Keratinocyte (primary cell): ENCODE data around the gene TMEM181. TPM values are rescaled to one million over a fixed set of nuclear protein-coding genes. Genes with fewer than 3 reads are reported as not detected.

ENCODE experiments used
- DNase-seq: peaks from one replicate; pipeline ENCODE4 v3.0.0-alpha.2; 2011; ENCODE audit warnings: low read depth, missing footprints, low spot score
- FAIRE-seq: peaks from 2 replicates; lab custom pipeline; 2011; peaks lifted over from hg19 to GRCh38; lab: Jason Lieb, UNC
- H2AFZ ChIP-seq: 2 replicates; pipeline ENCODE4 v1.6.0; 2012; ENCODE audit warnings: low read length, control low read depth, inconsistent platforms; ENCODE audit not compliant: control insufficient read depth
- H3K27ac ChIP-seq: 2 replicates; pipeline ENCODE4 v1.5.1; 2011; ENCODE audit warnings: low read length; ENCODE audit not compliant: control insufficient read depth, insufficient read depth
- H3K27me3 ChIP-seq: 3 replicates; pipeline ENCODE4 v1.6.0; 2011; ENCODE audit warnings: low read length; ENCODE audit not compliant: control insufficient read depth, insufficient read depth; ENCODE audit errors: extremely low read depth
- H3K36me3 ChIP-seq, 2 experiments: 2 replicates in 1 of 2; 3 replicates in 1 of 2; pipeline ENCODE4 v1.5.1; 2011; ENCODE audit warnings: low read length in 2 of 2, mild to moderate bottlenecking in 1 of 2; ENCODE audit not compliant: control insufficient read depth in 2 of 2, insufficient read depth in 2 of 2; ENCODE audit errors: extremely low read depth in 1 of 2
- H3K4me1 ChIP-seq: 3 replicates; pipeline ENCODE4 v1.5.1; 2011; ENCODE audit warnings: low read length; ENCODE audit not compliant: control insufficient read depth, insufficient read depth; ENCODE audit errors: extremely low read depth
- H3K4me2 ChIP-seq: 3 replicates; pipeline ENCODE4 v1.6.0; 2011; ENCODE audit warnings: low read depth, low read length; ENCODE audit not compliant: control insufficient read depth, insufficient read depth; ENCODE audit errors: extremely low read depth
- H3K4me3 ChIP-seq, 3 experiments: fragments of 200-600 bp in 1 of 3; sonication (generic) in 1 of 3; 2 replicates in 2 of 3; 3 replicates in 1 of 3; pipeline ENCODE4 v1.5.1; 2011 to 2016; ENCODE audit warnings: low read length in 3 of 3, mild to moderate bottlenecking in 3 of 3, control low read depth in 2 of 3, inconsistent platforms in 1 of 3, low read depth in 1 of 3, mixed read lengths in 1 of 3, mixed run types in 1 of 3, moderate library complexity in 1 of 3; ENCODE audit not compliant: control insufficient read depth in 2 of 3, insufficient read depth in 2 of 3; ENCODE audit errors: extremely low read depth in 1 of 3
- H3K79me2 ChIP-seq: 2 replicates; pipeline ENCODE4 v1.6.0; 2012; ENCODE audit warnings: low read length; ENCODE audit not compliant: control insufficient read depth, insufficient read depth
- H3K9ac ChIP-seq: 3 replicates; pipeline ENCODE4 v1.6.0; 2011; ENCODE audit warnings: low read length; ENCODE audit not compliant: control insufficient read depth, insufficient read depth; ENCODE audit errors: extremely low read depth
- H3K9me1 ChIP-seq: 3 replicates; pipeline ENCODE4 v1.6.0; 2011; ENCODE audit warnings: low read length; ENCODE audit not compliant: control insufficient read depth, insufficient read depth; ENCODE audit errors: extremely low read depth
- H3K9me3 ChIP-seq: 2 replicates; pipeline ENCODE4 v1.5.1; 2012; ENCODE audit warnings: low read depth, low read length; ENCODE audit not compliant: control insufficient read depth
- H4K20me1 ChIP-seq: 3 replicates; pipeline ENCODE4 v1.6.0; 2011; ENCODE audit warnings: low read length; ENCODE audit not compliant: control insufficient read depth, insufficient read depth; ENCODE audit errors: extremely low read depth
- EZH2 ChIP-seq: IDR thresholded peaks from one replicate; pipeline ENCODE4 v1.6.1; 2012; ENCODE audit warnings: inconsistent platforms, mild to moderate bottlenecking, low read length, moderate library complexity
- dilution Hi-C: fragments of 300-500 bp; cut with MboI; formaldehyde crosslinking; loops from one replicate; pipeline ENCODE4 v1.7.0; 2020; ENCODE audit warnings: low sequenced_read_pairs; ENCODE audit not compliant: extremely low pct_ligation_motif_present
- polyA plus RNA-seq, 5 experiments: library from polyadenylated mRNA; depleted of rRNA in 3 of 5; stranded (reverse) in 3 of 5; stranded (forward) in 1 of 5; unstranded in 1 of 5; fragments of >200 nt; gene quantifications; 1 replicate in 1 of 5; 2 replicates in 3 of 5; 3 replicates in 1 of 5; pipeline versions ENCODE4 v1.2.1 to v1.2.3, GENCODE V29; 2011 to 2012; ENCODE audit warnings: missing spikeins in 2 of 5, low read depth in 1 of 5, low replicate concordance in 1 of 5
- TF ChIP-seq, protein P1 (sequence below), 3 experiments: IDR thresholded peaks in 1 of 3; conservative IDR thresholded peaks in 1 of 3; optimal IDR thresholded peaks in 1 of 3; 2 replicates in 2 of 3; 3 replicates in 1 of 3; pipeline versions ENCODE3 to v1.5.1; 2011; ENCODE audit warnings: low read length in 3 of 3, mild to moderate bottlenecking in 3 of 3, moderate library complexity in 2 of 3, control low read depth in 1 of 3, inconsistent platforms in 1 of 3; ENCODE audit not compliant: insufficient read depth in 2 of 3; ENCODE audit errors: extremely low read depth in 1 of 3

The TMEM181 gene
- polyA plus RNA-seq, 1 donor (not counting 4 experiments of a cell fraction or from before 2014, with no cell fraction given) = 31.9 TPM

DNA sequence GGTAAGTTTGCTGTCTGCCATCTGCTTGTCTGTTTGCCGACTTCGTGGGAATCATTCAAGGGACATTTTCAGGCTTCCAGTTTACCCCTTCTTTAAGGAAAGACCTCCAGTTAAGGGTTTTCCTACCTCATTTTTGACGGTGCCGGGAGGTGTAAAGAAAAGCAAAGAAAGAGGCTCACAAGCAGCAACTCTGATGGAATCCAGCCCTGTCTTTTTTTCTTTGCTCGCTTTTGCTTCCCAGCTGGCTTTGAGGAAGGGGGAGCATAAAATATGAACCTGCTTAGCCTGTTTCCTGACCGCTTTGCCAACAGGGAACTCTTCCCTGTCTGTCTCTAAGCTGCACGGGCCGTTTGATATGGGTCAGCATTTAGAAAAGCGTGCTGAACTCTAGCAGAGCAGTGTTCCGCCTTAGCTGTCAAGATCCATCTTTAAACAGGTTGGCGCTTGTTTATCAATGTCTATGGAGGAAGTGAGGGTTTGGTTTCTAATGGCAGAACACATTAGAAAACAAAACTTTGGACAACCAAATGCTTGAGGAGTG lies 103.8 kb downstream of the TMEM181 start:
- Histone ChIP-seq H3K4me1 (peaks cover 20% of the 10 kb centered on the region), H4K20me1 (no peaks in the 10 kb centered on the region), H3K4me3 (peak overlapping the region in 2 of 3 experiments; percentile 33 to 46), H2AFZ (peak overlapping the region; percentile 73), H3K79me2 (no peaks in the 10 kb centered on the region), H3K36me3 (no peaks in the 10 kb centered on the region), H3K27me3 (no peaks in the 10 kb centered on the region), H3K9me1 (no peaks in the 10 kb centered on the region), H3K9me3 (no peaks in the 10 kb centered on the region), H3K9ac (peak overlapping the region; percentile 44), H3K27ac (peak overlapping the region; percentile 11), H3K4me2 (peak overlapping the region; percentile 76)
- DNase-seq (no peak), FAIRE-seq (peak; percentile 80)
- dilution Hi-C loops = no loop called here
- TF ChIP-seq, protein P1, sequence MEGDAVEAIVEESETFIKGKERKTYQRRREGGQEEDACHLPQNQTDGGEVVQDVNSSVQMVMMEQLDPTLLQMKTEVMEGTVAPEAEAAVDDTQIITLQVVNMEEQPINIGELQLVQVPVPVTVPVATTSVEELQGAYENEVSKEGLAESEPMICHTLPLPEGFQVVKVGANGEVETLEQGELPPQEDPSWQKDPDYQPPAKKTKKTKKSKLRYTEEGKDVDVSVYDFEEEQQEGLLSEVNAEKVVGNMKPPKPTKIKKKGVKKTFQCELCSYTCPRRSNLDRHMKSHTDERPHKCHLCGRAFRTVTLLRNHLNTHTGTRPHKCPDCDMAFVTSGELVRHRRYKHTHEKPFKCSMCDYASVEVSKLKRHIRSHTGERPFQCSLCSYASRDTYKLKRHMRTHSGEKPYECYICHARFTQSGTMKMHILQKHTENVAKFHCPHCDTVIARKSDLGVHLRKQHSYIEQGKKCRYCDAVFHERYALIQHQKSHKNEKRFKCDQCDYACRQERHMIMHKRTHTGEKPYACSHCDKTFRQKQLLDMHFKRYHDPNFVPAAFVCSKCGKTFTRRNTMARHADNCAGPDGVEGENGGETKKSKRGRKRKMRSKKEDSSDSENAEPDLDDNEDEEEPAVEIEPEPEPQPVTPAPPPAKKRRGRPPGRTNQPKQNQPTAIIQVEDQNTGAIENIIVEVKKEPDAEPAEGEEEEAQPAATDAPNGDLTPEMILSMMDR (optimal IDR thresholded peaks at IDR 0.05 in 1 of 3, IDR thresholded peaks at IDR 0.05 in 1 of 3, conservative IDR thresholded peaks at IDR 0.05 in 1 of 3; ENCODE audit: extremely low read depth in 1 of 3, insufficient read depth in 2 of 3, low read length in 3 of 3) = no peak
- TF ChIP-seq EZH2 = peak; percentile 12

DNA sequence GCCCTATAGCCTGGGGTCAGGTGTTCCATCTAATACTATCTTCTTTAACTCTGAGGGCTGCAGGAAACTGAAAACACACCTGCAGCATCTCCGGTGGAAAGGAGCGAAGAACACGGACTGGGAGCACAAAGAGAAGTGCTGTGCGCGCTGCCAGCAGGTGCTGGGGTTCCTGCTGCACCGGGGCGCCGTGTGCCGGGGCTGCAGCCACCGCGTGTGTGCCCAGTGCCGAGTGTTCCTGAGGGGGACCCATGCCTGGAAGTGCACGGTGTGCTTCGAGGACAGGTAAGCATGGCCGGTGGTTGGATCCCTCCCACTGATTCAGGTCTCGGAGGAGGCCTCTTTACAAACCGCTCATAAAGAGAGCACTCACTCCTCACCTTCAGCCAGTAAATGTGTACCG lies 105.4 kb downstream of the TMEM181 start:
- H4K20me1 ChIP-seq = no peaks in the 10 kb centered on the region
- DNase-seq (no peak), FAIRE-seq (no peak)
- H3K4me3 ChIP-seq = no peak overlapping the region
- H2AFZ ChIP-seq = no peak overlapping the region
- H3K4me1 ChIP-seq = peaks cover 30% of the 10 kb centered on the region
- dilution Hi-C loops = no loop called here
- TF ChIP-seq, protein P1 (optimal IDR thresholded peaks at IDR 0.05 in 1 of 3, IDR thresholded peaks at IDR 0.05 in 1 of 3, conservative IDR thresholded peaks at IDR 0.05 in 1 of 3; ENCODE audit: extremely low read depth in 1 of 3, insufficient read depth in 2 of 3, low read length in 3 of 3) = no peak
- TF ChIP-seq EZH2 = no peak
- no peaks in the 10 kb centered on the region for H3K27me3 ChIP-seq
- no peaks in the 10 kb centered on the region for H3K9me1 ChIP-seq
- H3K9me3 ChIP-seq = no peaks in the 10 kb centered on the region
- no peak overlapping the region for H3K27ac ChIP-seq
- no peaks in the 10 kb centered on the region for H3K79me2 ChIP-seq
- no peak overlapping the region for H3K9ac ChIP-seq
- H3K36me3 ChIP-seq = no peaks in the 10 kb centered on the region
- H3K4me2 ChIP-seq = no peak overlapping the region
